Stimulated activated CD8-positive, alpha-beta memory T cell treated with anti-CD3 and anti-CD28 coated beads, Interleukin-12 subunit alpha, Interleukin-12 subunit beta, amount 100 ng/mL, for 24 hours (primary cell): ENCODE data around the gene TAS2R5.
"Not testable (repeated sequence)": the region's sequence is repeated elsewhere in the genome, so short reads cannot be mapped to it uniquely, and the experiment has no call there.

ENCODE experiments used
- DNase-seq: peaks from one replicate; pipeline ENCODE4 v3.0.0-alpha.2; 2020; ENCODE audit errors: extremely low read depth

TAS2R5 gene, protein sequence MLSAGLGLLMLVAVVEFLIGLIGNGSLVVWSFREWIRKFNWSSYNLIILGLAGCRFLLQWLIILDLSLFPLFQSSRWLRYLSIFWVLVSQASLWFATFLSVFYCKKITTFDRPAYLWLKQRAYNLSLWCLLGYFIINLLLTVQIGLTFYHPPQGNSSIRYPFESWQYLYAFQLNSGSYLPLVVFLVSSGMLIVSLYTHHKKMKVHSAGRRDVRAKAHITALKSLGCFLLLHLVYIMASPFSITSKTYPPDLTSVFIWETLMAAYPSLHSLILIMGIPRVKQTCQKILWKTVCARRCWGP

DNA sequence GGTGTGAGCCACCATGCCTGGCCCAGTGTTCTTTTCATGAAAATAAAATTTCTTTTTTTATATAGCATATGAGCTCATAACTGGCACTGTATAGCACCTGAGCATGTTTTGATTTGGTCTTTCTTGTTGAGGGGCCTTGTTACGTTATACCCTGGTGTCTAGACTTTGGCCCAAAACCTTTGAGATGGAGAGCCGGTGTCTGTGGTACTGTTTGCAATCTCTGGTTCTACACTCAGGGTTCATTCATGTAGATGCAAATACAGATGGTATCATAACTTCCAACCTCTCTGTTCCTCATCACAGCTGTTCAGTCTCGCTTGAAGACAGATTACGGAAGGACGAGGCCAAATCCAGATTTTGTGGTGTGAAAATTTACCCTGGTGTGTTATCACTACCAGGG, at the start of gene TAS2R5:
TAS2R5 (plus strand) TSS at position 301 of the 400 bp plus-strand sequence. CDS start 145 bp downstream, outside the sequence.
- DNase-seq: no peak

DNA sequence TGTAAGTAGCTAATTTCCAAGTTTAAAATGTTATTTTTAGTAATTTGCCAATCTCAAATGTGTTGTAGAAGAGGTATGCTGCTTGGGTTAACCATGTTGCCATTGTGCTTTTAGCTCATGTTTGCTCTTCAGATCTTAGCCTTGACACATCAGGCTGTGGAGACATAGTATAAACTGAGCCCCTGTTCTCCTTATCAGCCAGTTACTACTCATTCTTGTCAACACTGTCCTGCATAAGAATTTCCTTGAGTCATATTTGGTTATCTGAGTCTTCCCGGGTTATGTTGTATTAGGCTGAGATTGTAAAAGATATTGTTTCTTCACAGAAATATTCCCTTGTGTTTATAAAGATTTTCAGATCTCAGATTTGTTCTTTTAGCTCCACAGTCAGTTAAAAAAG, 47.8 kb upstream of the TAS2R5 start:
- DNase-seq: no peak

DNA sequence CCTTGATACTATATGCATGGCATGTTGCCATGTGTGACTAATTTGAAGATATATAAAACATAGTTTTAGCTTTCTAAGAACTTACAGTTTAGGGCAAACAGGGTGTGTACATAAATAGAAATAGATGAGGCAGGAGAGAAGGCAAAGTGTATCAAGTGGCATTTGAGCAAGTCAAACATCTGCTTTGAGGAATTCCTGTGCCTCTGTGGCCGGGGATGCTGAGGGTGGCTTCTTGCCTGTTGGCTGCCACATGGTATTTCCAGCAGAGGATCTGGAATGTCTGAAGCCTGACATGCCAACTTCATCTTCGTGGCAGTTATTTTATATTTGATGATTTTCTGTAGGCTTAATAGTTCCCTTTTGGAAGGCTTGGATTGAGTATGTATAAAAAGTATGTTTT, 45.9 kb upstream of the TAS2R5 start:
- no peak for DNase-seq

DNA sequence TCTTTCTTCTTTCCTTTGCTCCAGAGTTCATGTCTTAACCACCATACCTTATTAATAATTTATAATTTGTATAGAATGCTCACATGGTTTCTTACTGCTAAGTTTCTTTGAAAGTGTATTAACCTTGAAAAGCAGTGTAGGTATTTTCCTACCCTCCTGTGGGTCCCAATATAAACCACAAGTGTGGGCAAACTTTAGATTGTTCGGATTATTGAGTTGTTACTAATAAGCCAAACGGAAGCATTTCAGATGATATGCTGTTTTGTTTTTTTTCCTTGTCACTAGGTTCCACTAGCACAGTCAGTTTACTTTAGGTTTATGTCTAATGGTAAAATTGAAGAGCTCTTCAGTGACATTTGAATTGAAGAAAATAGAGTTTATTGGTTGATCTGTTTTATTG, 41.6 kb upstream of the TAS2R5 start:
- DNase-seq: no peak

DNA sequence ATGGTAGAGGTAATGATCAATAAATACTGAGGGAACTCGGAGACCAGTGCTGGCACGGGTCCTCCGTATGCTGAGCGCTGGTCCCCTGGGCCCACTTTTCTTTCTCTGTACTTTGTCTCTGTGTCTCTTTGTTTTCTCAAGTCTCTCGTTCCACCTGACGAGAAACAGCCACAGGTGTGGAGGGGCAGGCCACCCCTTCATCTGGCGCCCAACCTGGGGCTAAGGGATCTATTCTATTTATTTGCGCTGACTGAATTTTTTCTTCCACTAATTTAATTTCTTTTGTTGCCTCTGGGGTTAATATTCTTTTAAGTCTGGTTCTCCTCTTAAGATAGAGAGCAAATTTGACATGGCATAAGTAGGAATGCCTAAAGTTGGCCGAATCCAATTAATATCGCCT, 38.1 kb upstream of the TAS2R5 start:
- DNase-seq: not testable (repeated sequence)

DNA sequence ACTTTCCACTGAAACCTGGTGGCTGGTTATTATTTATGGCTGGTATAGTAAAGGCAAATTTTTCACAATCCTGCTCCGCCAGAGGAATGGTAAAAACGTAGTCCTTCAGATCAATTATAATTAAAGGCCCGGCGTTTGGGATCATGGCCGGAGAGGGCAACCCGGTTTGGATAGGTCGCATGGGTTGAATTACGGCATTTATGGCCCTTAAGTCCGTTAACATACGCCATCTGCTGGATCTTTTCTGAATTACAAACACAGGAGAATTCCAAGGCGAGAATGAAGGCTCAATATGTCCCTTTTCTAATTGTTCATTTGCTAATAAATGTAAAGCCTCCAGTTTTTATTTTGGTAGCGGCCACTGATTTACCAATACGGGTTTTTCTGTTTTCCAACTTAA, 37.4 kb upstream of the TAS2R5 start:
- DNase-seq: no peak

DNA sequence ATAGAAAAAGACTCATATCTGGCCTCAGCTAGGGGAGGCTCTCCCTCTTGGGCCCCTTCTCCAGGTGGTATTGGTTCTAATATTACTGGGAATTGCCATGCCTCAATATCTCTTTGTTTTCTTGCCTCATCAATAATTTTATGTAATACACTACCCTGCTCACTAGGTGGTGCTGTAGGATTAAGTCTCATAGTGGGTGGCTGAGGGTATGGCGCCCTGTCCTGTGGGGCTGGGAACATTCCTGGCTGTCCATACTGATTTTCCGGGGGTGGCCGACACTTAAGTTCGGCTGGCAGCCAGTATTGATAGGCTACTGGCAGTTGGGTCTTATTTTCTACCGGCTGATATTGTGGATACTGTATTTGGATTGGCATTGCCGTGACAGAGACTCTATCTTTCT, 35.1 kb upstream of the TAS2R5 start:
- no peak for DNase-seq

DNA sequence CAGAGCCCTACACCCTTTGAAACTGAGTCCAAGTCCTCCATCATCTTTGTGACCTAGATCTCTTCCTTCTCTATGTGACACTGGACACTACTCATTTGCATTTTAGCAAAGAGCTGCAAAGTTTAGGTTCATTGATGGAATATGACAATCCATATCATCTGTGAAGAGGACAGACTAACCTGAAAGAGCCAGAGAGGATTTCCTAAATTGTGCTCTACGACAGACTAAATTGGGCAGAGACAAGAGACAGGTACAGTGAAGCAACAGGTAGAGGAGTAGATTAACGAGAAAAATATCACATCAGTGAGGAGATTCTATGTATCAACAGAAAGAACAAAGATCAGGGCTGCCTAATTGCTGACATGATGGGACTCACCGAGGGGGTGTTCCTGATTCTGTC, 26.2 kb upstream of the TAS2R5 start, which contains the start of gene TAS2R3:
TAS2R3 (plus strand) TSS at position 301 of the 400 bp plus-strand sequence; CDS start at position 363, 62 bp downstream.
- no peak for DNase-seq

DNA sequence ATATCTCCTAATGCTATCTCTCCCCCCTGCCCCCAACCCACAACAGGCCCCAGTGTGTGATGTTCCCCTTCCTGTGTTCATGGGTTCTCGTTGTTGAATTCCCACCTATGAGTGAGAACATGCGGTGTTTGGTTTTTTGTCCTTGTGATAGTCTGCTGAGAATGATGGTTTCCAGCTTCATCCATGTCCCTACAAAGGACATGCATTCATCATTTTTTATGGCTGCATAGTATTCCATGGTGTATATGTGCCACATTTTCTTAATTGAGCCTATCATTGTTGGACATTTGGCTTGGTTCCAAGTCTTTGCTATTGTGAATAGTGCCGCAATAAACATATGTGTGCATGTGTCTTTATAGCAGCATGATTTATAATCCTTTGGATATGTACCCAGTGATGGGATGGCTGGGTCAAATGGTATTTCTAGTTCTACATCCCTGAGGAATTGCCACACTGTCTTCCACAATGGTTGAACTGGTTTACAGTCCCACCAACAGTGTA, 19.9 kb upstream of the TAS2R5 start:
- DNase-seq: not testable (repeated sequence)

DNA sequence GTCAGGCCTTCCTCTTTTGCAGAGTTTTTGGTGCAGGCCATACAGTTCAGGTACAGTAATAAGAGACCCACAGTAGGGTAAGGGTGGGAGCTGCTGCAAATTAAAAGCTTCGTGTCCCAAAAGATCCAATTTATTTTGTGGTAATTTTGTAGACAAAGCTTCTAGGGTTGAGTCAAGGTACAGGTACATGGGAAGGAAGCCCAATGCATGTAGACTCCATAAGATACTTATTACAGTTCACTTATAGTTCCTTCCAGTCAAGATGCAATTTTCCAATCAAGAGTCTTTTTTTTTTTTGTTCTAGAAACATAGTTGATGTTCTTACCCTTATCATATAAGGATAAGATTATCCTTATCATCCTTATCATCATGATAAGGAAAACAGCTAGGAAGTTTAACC, 13.6 kb upstream of the TAS2R5 start, which contains the start of gene TAS2R4:
TAS2R4 (plus strand) TSS at position 301 of the 400 bp plus-strand sequence. CDS start 1,815 bp downstream, outside the sequence.
- no peak for DNase-seq

DNA sequence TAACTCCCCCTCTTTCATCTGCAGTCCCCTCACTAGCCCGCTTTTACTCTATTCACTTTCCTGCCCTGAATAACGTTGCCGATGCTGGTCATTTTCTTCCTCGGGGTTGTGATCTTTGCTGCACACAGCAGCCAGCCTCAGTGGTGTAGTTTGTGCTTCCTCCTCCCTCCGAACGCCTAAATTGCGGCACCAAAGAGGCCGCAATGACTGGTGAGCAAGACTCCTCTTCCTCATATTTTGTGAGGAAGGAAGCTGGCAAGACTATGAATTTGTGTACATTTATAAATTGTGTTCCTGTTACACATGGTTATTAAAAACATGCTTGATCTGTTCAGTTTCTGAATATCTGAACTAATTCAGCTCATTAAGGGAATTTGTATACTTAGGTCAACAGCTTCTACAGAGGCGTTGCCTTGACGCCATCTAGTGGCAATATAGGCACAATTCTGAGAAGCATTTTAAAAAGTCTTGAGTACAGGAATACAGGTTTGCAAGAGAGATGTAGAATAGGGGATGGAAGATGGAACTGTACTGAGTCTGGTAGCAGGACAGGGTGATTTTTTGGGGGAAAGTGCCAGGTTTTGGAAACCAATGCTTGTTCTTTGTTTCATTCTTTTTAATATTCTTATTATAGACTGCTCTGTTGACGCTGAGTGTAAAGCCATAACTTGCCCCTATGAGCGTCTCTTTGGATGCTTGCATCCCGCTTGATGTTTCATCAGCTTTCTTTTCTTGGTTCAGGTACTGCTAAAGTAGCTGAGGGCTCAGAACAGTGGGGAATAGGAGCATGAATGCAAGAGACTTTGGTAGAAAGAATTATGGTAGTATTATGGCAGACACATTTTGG, 4.1 kb upstream of the TAS2R5 start:
- DNase-seq: no peak

DNA sequence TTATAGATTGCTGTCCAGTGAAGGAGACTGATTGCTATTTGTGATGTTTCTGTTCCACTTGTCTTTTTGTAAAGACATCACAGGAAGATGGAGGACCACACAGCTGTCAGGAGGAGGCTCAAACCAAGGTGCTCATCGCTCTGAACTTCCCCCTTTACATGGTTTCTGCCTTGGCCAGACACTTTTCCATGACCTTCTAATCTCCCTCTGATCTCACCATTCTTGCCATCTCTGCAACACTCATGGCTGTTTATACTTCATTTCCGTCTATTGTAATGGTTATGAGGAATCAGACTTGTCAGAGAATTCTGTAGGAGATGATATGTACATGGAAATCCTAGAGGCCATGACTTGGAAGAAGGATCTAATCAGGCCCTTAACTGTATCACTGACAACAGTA, 1.7 kb upstream of the TAS2R5 start:
- no peak for DNase-seq

DNA sequence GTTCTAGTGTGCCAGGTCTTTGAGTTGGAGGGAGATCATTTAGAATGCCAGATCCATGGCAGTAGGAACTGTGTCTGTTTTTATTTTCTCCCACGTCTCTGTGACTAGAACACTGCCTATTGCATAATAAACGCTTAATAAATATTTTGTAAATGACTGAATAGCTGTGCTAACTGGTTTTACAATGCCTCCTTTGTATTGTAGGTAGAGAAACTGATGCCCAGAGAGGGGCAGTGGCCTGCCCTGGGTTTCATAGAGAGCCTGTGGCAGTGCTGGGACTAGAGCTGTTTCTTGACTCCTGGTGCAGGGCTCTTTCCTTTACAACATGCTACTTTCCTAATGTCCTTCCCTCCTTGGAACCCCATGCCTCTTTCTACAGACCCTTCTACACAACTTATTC, 2.5 kb downstream of the TAS2R5 start:
- DNase-seq: no peak

DNA sequence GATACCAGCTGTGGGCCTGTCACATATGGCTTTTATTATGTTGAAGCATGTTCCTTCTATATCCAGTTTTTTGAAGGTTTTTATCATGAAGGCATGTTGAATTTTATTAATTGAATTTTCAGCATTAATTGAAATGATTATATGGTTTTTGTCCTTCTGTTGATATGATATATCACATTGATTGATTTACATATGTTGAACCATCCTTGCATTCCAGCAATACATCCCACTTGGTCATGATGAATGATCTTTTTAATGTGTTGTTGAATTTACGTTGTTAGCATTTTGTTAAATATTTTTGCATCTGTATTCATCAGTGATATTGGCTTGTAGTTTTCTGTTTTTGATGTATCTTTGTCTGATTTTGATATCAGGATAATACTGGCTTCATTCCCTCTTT, 30.1 kb downstream of the TAS2R5 start:
- DNase-seq: no peak

DNA sequence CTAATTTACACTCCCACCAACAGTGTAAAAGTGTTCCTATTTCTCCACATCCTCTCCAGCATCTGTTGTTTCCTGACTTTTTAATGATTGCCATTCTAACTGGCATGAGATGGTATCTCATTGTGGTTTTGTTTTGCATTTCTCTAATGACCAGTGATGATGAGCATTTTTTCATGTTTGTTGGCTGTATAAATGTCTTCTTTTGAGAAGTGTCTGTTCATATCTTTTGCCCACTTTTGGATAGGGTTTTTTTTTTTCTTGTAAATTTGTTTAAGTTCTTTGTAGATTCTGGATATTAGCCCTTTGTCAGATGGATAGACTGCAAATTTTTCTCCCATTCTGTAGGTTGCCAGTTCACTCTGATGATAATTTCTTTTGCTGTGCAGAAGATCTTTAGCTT, 32.4 kb downstream of the TAS2R5 start:
- not testable (repeated sequence) for DNase-seq

DNA sequence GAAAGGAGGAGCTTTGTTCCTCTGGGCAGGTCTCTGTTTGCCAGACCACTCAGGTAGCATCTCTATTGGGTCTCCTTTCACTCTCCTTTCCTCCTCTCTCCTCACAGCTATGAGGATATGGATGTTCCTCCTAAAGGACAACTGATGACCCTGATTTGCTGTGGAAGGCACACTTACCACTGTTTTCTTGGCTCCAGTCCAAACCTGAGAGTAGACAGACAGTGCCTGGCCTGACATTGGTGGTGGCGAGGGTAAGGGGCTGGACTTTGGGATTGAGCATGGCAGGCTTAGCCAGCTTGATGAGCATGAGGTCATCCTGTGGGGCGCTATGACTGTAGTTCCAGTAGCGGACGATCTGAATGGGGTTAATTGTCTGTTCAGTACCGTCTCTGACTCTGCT, 47.7 kb downstream of the TAS2R5 start:
- no peak for DNase-seq

DNA sequence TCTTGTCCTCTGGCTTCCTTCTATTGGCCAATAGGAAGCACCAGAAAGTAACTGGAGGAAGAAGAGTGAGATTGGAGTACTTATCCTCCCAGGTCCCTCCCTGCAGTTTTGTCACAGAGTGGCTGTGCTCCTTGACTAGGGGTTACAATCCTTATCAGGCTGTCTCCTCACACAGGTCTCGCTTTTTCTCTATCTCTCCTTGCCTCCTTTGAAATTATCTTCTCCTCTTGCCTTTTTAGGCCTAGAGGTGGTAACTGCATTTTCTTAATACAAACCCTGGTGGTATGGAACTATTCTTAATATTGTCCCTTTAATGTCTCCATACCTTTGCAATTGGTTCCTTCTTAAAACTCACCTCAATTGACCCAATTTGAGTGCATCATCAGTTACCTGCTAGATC, 48.6 kb downstream of the TAS2R5 start:
- DNase-seq: no peak

DNA sequence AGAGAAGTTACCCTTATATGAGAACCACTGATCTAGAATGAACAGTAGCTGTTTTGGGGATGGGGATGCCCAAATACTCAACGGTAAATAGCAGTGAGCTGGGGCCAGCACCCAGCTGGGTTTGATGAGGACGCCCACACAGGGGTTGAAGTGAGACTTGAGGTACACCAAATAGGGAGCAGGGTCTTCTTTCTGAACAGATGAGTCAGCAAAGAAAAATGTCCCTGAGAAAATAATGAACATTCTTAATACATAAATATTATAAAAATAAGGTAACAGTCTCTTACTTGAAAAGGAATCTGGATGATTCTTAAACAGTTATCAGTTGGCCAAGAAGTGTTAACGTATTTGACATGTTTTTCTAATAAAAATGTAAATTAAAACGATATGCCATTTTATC, 49.2 kb downstream of the TAS2R5 start:
- DNase-seq: no peak

DNA sequence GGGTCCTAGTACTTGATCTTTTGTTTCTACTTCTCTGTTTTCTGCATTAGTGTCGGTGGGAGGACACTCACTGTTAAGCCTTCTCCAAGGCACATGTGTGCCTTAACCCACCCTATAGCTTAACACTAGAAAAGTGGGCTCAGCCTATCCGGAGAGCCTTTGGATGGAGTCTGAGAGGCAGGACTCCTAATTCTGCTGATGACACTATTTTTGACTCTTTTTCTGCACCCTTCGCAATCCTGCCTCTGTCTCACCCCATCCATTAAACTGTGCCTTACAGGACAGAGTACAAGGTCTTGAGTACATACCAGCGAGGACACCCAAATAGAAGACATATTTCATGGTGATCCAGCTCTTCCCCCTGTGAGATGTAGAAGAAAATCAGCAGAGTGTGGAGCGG, 50.7 kb downstream of the TAS2R5 start:
- no peak for DNase-seq
